SW480 (cell line): ENCODE data around the gene ID1.
"Not testable (repeated sequence)": the region's sequence is repeated elsewhere in the genome, so short reads cannot be mapped to it uniquely, and the experiment has no call there.

ENCODE experiments used
- DNase-seq: peaks from one replicate; pipeline ENCODE4 v3.0.0-alpha.2; 2016; ENCODE audit warnings: low spot score

ID1 gene

DNA sequence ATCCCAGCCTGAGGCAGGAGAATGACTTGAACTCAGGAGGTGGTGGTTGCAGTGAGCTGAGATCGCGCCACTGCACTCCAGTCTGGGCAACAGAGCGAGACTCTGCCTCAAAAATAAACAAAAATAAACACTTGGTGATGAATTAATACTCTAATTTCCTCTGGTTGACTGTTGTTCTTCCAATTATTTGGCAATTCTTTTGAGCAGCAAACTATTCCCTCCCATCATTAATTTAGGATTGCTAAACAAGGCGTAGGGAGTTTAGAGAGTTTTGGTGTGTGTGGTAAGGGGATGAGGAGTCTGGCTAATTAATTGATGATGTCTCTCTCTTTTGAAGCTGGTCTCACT lies 2.7 kb upstream of the ID1 start:
- no peak for DNase-seq

DNA sequence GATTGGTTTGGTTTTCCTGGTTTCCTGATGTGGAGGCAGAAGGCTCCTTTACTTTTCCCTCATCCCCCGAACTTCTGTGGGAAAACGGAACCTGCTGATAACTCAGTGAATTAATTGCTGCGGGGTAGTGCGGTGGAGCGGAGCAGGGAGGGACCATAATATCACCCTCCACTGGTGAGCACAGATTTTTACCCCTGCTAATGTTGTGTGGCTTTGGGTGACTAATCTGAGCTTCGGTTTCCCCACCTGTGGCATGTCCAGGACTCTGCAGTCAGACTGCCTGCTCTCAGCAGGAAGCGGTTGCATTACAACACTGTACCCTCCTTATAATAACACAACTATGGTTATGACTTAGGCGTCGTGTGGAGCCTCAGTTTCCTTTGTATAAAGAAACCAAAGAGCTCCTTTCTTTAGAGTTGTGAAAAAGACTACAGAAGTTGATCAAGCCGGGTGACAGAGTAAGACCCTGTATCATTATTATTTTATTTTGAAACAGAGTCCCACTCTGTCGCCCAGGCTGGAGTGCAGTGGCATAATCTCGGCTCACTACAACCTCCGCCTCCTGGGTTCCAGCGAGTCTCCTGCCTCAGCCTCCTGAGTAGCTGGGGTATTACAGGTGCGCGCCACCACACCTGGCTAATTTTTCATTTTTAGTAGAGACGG lies 2.2 kb upstream of the ID1 start:
- peak; percentile 85 for DNase-seq

DNA sequence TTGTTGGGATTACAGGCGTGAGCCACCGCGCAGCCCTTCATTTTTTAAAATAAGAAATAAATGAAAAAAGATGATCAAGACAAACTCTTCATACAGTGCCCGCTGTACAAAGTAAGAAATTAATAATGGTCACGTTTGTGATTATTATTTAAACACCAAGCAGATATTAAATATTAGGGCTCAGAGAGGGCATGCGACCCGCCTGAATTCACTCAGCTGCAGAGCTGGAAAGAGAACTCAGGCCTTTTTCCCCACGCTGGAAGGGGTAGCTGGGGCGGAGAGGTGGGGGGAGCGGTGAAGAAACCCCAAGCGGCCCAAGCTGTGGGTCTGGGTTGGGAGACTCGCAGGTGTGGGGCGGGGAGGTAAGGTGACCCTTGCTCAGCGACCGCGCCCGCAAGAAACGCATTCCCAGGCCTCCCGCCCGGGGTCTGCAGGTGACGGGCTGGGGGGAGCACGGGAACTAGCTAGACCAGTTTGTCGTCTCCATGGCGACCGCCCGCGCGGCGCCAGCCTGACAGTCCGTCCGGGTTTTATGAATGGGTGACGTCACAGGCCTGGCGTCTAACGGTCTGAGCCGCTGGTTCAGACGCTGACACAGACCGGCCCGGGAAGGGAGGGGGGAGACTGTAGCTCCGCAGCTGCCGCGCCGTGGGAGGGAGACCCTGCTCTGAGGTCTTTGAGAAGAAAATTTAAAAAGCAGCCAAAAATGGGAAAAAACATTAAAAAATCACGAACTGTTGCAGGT lies 1.1 kb upstream of the ID1 start:
- DNase-seq: peak; percentile 97

DNA sequence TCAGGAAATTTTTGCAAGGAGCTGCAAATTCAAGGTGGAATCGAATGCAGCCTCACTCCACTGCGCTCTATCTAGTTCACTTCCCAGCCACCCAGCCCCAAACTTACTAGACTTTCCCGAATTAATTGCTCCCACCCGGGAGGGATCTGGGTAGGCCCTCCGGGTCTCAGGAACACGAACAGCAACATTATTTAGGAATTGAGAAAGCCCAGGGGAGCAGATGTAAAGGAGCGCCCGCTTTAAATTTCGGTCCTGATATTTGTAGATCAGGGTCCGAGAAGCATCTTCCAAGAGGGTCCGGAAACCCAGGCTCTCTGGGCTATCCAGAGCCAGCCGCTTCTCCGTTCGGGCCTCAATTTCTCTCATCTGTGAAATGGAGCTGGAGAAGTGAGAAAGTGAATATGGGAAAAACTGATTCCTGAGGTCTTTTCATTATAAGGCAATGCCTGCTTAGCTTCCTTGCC lies 490 bp upstream of the ID1 start:
- no peak for DNase-seq

DNA sequence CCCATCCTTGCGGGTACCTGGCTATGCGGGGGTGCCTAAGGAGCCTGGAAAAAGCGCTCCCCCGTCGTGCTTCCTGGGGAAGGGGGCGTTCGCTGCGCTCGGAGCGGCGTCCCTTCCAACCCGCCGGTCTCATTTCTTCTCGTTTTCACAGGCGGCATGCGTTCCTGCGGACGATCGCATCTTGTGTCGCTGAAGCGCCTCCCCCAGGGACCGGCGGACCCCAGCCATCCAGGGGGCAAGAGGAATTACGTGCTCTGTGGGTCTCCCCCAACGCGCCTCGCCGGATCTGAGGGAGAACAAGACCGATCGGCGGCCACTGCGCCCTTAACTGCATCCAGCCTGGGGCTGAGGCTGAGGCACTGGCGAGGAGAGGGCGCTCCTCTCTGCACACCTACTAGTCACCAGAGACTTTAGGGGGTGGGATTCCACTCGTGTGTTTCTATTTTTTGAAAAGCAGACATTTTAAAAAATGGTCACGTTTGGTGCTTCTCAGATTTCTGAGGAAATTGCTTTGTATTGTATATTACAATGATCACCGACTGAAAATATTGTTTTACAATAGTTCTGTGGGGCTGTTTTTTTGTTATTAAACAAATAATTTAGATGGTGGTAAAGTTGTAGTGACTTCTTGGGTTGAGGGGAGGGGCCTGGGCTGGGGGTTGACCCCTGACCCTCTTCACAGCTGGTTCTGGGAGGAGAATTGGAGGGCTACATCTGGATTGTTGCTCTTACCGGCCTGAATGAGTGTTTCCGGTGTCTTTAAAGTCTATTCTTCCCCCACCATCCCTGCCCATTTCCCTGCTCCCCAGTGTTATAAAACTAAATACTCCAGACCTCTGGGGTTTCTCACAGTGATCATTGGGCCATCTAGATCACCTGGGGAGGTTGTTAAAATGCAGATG lies 1.1 kb downstream of the ID1 start:
- DNase-seq: peak; percentile 47

DNA sequence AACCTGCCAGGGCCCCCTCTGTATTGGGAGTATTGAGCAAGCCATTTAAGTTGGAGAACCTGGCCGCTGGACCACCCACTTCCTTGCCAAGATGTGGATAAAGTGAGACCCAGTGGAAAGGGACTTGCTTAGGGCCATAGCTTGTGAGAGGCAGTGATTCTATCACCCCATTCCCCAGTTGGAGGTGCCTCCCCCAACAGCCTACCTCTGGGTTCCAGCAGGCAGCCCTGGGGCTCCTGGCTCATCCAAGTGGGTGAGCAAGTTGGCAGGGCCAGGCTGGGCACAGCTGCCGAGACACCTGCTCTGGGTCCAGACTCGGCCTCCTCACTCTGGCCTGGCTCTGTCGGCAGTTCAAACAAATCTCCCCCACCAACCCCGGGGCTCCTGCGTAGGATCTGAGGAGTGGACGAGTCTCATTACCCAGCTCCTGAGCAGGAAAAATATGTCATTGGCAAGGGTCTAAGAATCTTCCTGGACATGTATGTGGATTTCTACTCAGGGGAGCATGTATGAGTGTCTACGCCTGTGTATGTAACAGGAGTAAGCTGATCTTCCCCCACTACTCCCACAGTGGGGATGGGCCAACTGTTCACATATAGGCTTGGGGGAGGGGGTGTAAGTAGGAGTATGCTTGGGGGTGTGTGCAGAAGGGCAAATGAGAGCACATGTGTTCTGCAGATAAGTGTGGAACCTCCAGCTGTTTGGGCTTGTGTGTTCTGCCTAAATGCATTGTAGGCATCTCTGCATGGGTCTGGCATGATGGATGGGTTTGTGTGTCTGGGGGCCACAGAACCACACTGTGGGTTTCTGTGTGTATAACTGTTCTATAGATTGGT lies 1.9 kb downstream of the ID1 start:
- peak; percentile 71 for DNase-seq

DNA sequence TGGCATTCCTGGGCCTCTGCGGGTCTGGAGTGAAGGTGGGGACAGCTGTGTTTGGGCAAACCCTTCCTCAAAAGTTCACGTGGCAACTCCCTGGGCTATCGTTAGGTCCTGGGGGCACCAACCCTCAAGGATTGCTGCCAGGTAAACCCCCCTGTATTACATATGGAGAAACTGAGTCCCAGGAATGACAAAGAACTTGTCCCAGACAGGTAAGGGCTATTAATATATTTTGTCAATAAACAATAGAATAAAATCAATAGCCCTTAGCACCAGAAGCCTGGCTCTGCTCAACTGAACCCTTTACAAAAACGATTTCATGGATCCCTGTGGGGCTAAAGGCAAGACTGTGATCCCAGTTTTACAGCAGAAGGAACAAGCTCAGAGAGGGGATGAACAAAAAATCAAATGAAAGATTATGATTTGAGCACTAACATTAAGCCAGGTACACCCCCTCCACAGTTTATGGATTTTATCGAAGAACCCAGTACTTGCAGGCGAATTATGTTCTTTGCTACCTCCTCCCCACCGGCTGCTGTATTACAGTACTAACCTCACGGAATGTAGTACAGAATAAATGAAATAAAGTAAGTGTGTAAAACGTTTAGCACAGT lies 2.7 kb downstream of the ID1 start:
- DNase-seq: no peak

DNA sequence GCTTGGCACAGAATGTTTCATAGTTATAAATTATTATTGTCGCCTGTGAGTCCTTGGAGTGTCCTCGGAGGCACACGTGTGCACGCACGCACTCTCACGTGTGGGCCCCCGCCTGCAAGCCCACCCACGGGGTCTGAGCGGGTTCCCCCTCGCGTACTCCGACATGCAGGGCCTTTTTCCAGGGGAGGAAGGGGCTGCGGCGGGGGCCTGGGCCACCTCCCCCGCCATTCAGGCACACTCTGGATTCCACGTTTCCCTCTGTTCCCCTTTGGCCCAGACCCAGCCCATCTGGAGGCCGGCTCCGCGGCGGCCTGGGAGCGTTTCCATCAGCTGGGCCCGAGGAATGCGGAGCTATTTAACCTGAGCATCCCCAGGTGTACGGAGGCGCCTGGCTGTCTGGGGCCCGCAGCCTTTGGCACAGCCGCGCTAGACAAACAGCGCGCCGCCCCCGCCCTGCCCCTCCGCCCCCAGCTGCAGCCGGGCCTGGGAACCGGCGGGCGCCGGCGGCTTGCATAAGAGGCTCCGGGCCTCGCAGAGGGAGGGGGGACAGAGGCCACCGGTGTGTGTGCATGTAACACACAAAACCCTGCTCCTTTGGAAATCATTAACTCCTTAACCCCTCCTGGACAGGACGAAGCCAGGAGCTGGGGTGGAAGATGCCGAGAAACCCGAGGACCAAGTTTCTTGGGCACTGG lies 3.3 kb downstream of the ID1 start:
- peak; percentile 97 for DNase-seq

DNA sequence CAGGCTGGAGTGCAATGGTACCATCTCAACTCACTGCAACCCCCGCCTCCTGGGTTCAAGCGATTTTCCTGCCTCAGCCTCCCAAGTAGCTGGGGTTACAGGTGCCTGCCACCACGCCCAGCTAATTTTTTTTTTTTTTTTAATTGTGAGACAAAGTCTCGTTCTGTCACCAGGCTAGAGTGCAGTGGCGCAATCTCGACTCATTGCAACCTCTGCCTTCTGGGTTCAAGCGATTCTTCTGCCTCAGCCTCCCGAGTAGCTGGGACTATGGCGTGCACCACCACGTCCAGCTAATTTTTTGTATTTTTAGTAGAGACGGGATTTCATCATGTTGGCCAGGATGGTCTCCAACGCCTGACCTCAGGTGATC lies 7.2 kb downstream of the ID1 start:
- not testable (repeated sequence) for DNase-seq

DNA sequence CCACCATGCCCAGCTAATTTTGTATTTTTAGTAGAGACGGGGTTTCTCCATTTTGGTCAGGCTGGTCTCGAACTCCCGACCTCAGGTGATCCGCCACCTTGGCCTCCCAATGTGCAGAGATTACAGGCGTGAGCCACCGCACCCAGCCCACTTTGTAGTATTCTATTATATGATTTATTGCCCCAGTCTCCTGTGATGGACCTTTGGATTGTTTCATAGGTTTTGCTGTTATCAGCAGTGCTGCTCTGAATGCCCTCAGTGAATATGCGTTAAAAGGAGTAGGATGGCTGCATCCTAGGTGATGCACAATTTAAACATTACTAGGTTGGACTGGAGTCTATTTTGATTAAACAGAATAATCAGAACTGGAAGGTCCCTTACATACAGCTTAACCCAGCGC lies 10.3 kb downstream of the ID1 start:
- no peak for DNase-seq

DNA sequence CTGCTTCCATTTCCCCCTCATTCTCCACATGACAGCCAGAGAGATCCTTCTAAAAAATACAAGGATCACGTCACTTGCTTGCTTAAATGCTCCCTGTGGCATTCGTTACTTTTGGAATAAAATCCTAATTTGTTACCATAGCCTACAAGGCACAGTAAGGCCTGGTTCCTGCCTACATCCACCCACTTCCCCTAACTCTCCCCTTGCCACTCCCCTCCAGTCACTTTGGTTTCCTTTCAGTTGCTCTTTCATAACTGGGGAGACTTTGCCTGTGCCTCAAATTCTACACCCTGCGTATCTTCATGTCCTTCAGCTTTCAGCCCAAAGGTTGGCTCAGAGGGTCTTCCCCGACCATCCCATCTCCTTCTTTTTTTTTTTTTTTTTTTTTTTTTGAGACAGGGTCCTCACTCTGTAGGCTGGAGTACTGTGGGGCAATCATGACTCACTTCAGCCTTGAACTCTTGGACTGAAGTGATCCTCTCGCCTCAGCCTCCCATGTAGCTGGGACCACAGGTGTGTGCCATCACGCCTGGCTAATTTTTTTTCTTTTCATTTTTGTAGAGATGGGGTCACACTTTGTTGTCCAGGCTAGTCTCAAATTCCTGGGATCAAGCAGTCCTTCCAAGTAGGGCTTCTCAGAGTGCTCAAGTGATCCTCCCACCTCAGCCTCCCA lies 12.5 kb downstream of the ID1 start:
- no peak for DNase-seq

DNA sequence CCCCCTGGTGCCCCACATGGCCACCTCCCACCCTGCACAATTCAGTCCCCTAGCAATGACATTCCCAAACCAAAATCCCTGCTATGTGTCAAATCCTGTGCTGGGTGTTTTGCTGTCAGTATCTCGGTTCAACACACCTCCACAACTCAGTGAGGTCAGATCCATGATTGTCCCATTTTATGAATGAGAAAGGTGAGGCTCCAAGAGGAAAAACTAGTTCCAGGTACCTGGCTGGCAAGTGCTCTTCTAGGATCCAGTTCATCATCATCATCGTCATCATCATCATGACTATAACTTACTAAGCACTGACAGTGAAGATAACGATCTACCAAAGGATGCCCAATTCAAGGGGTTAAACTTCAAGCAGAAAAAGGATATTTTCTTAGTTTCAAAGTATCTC lies 15.2 kb downstream of the ID1 start:
- no peak for DNase-seq

DNA sequence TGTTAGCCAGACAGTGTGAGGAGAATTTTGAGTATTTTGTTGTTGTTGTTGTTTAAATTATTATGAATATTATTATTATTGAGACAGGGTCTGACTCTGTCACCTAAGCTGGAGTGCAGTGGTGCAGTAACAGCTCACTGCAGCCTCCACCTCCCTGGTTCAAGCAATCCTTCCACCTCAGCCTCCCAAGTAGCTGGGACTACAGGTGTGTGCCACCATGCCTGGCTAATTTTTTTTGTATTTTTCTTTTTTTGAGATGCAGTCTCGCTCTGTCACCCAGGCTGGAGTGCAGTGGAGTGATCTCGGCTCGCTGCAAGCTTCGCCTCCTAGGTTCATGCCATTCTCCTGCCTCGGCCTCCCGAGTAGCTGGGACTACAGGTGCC lies 18.0 kb downstream of the ID1 start:
- DNase-seq: not testable (repeated sequence)

DNA sequence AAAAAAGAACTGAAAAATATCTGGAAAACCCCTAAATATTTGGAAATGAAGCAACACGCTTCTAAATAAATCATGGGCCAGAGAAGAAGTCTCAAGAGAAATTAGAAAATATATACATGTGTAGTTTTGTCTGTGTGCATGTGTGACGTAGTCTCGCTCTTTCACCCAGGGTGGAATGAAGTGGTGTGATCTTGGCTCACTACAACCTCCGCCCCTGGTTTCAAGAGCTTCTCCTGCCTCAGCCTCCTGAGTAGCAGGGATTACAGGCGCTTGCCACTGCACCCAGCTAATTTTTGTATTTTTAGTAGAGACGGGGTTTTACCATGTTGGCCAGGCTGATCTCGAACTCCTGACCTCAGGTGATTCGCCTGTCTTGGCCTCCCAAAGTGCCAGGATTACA lies 21.4 kb downstream of the ID1 start:
- not testable (repeated sequence) for DNase-seq

DNA sequence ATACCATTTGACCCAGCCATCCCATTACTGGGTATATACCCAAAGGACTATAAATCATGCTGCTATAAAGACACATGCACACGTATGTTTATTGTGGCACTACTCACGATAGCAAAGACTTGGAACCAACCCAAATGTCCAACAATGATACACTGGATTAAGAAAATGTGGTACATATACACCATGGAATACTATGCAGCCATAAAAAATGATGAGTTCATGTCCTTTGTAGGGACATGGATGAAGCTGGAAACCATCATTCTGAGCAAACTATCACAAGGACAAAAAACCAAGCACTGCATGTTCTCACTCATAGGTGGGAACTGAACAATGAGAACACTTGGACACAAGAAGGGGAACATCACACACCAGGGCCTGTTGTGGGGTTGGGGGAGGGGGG lies 23.0 kb downstream of the ID1 start:
- DNase-seq: not testable (repeated sequence)

DNA sequence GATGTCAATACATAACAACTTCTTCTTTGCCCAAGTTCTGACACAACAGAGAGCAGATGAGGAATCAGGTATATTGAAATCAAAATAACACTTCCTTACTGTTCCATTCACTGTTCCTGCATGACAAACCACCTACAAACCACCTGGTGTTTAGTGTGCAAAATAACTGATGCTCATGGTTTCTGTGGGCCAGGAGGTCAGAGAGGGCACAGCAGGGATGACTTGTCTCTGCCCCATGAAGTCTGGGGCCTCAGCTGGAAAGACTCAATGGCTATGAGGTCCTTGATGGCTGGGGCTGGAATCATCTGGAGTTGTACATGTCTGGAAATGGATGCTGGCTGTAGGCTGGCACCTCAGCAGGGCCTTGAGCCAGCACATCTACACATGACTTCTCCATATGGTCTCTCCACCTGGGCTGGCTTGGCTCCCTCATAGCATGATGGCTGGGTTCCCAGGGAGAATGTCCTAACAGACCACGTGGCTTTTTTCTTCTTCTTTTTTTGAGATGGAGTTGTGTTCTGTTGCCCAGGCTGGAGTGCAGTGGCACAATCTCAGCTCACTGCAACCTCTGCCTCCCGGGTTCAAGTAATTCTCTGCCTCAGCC lies 25.2 kb downstream of the ID1 start:
- DNase-seq: no peak

DNA sequence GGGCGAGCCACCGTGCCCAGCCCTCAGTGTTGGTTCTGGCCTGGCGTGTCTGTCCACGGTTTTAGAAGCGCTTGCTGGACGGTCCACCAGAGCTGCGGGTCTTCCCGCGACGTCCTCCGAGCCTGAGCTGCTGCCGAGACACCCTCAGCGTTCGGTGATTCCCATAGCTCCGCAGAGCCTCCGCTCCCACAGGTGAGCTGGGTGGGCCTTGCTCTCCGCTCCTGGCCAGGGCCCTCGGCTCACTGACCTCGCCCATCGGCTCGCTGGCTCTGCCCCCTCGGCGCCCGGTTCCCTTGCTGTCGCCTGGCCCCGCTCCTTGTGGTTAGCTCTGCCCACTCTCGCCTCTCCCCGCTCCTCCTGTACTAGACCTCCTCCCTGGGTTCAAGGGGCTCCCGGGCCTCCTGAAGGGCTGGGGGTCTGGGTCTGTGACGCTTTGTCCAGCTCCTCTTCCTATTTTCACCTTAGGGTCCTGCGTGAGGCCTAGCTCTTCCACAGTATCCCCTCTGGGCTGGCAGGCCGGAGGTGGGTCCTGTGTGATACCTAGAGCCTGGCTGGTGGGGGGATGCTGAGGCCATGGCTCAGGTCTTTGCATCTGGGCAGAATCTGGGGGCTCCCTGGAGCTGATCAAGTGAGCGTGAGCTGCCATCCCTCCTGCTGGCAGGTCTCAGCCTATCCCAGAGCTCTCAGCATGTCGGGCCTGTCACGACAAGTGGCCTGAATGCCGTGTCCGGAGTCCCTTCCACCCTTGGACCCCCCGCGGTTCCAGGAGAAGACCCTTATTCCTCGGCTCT lies 27.7 kb downstream of the ID1 start:
- DNase-seq: no peak

DNA sequence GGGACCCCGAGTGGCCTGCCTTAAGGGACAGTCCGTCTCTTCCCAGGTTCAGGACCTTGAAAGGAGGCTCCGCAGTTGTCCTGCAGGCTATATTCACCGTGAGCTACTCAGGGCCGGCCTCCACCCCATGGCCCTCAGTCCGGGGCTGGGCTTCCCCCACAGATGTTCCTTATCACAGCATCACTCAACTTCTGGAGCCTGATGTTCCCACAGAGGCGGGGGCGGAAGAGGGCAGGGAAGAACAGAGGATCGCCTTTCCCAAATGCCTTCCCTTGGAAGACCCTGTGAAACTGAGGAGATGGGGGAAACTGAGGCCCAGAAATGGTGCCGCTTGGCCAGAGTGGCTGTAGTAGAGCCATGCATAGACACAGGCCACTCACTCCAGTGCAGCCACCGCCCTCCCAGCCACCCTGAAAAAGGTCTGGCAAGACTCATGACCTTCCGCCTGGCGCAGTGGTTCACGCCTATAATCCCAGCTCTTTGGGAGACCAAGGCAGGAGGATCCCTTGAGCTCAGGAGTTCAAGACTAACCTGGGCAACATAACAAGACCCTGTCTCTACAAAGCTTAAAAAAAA lies 28.3 kb downstream of the ID1 start:
- DNase-seq: no peak

DNA sequence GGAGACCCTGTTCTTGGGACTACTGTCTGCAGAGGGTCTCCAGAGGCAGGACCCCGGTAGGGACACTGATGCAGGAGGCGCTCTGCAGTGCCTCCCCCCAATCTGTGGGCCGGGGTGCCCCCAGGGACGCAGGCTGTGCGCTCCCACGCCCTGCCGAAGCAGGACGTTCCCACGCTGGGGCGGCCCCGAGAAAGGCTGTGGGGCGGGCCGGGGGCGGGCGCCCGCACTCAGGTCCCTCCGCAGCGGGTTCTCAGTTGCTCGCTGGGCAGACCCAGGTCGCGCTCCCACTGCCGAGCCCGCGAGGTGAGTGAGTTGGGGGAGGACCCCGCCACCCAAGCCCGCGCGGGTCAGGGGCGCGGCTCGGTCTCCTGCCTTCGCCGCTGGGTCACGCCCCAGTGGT lies 32.6 kb downstream of the ID1 start, which contains the start of gene COX4I2:
Gene COX4I2, plus strand, starts transcription at position 253 of the 400 bp plus-strand sequence. CDS start 1,106 bp downstream, outside the sequence.
- DNase-seq: no peak
